GM18909 (cell line): ENCODE data around the gene ALOX5AP.
A peak's percentile ranks its signal among the peaks of the same experiment; 100 is the strongest.
"Not testable (repeated sequence)": the region's sequence is repeated elsewhere in the genome, so short reads cannot be mapped to it uniquely, and the experiment has no call there.

Source experiments
- ATAC-seq: cut with Tn5 transposase; IDR thresholded peaks from one replicate; pipeline ENCODE4 v1.9.1; 2021; ENCODE audit warnings: mild to moderate bottlenecking; ENCODE audit not compliant: unreplicated experiment, poor library complexity

Gene ALOX5AP

DNA sequence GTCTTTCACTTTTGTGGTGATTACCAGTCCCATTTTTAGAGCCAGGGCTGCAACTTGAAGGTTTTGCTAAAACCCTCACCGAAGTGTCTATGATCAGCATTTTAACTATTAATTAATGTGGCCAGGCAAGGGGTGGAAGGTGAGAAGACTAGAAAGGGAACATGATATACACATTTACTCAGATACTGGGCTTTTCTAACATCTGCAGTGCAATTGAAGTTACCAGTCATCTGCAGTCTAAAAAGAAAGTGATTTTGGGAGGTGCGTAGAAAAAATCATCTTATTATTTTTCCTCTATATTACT, 481 bp downstream of the ALOX5AP start:
- ATAC-seq: no peak

DNA sequence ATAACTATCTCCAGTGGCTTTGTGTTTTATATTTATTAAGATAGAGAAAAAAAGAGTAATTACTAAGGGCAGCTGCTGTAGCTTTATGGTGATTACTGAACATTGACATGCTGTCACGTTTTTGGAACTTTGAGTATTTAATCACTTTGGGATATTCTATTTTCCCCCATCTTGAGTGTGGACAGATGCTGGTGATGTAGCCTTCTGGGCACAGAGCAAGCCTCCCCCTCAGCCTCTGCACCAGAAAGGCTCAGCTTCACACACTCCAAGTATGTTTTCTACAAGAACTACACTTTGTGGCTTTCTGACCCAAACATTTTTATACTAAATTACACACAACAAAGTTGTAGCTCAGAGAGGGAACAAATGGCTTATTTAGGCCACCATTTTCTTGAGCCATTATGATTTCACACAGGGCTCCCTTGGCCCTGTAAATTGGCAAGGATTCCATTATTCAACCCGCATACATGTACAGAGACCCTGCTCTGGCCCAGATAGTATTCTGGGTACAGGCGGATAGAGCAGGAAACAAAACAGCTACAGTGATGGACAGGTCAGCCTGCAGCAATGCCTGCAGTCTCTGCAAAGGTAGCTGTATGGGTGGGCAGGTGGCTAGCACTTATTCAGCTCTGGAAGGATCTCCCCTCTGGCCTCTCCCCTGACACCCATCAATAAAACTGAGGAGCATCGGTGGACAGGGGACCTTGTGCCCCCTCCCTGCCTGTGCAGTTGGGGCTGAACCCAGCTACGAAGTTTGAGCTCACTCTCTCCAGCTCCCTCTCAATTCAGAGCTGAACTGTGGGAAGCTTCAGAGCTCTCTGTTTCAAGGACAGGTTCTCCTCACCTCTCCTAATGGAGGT, 1.3 kb downstream of the ALOX5AP start:
- ATAC-seq: no peak

DNA sequence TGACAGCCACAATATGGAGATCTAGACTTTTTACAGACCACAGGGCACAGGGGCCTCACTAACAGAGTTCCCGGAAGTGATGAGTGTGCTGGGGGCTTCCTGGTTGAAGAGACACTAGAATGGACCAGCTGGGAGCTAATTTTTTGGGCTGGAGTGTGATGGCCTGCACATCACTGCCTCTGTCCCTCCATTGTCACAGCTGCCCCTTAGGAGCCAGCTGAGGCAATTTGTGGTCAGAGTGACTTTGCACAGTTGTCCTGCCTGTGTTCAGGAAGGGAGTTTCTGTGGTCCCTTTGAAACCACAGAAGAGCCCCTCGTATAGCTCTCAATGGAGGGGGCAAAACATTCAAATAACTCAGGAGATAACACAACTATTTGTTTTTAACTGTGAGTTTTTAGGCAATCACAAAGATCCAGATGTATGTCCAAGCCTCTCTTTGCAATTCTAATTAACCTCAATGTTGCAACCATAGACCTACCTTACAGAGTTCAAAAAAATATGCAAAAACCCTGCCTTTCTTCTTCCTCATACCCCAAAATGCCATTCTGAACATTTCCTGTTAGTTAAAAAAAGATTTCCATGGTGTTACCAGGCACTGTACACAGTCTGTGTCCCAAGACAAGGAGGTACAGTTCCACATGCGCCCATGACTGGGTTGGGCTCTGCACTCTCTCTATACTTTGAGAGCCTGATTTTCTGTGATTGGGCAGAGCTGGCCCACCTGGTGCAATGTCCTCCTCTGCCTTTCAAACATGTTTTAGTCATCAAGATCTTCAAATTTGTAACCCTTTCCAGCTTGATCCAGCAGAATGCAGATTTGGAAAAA, 2.4 kb downstream of the ALOX5AP start:
- ATAC-seq: no peak

DNA sequence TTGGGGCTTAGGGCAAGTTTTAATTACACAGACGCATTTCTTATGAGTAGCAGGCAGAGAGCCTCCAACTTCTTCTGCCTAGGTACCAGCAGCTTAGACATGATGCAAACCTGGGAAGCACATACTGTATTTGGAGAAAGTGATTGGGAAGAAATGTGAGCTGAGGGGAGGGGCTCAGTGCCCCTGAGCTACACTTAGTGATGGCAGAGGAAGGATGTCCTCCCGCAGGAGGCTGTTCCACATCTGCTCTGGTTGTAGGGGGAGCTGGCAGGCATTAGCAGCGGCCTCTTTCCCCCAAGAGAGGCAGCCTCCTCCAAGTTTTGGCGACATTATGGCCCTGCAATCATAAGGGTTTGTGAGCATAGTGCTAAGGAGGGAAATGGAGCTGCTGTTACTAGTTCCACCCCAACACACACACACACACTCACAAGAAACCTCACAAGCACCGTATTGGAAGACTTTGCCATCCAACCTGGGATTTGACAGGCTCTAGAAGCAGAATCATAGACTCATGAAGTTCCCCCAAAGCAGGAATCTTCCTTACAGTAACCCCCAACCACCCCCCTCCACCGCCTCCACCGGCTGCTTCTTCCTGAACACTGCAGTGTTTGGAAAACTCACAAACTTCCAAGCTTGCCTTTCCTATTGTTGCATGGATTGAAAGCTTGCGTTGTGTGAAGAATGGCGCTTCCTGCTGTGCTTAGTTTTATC, 3.3 kb downstream of the ALOX5AP start:
- ATAC-seq: no peak

DNA sequence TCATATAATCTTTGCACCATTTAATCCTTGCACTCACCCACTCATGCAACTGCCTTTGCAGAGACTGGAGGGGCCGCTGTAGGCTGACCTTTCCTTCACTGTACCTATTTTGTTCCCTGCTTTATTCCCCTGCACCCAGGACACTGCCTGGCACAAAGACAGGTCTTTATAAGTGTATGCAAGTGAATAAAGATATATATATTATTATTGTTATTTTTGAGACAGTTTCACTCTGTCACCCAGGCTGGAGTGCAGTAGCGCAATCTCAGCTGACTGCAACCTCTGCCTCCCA, 3.8 kb downstream of the ALOX5AP start:
- no peak for ATAC-seq

DNA sequence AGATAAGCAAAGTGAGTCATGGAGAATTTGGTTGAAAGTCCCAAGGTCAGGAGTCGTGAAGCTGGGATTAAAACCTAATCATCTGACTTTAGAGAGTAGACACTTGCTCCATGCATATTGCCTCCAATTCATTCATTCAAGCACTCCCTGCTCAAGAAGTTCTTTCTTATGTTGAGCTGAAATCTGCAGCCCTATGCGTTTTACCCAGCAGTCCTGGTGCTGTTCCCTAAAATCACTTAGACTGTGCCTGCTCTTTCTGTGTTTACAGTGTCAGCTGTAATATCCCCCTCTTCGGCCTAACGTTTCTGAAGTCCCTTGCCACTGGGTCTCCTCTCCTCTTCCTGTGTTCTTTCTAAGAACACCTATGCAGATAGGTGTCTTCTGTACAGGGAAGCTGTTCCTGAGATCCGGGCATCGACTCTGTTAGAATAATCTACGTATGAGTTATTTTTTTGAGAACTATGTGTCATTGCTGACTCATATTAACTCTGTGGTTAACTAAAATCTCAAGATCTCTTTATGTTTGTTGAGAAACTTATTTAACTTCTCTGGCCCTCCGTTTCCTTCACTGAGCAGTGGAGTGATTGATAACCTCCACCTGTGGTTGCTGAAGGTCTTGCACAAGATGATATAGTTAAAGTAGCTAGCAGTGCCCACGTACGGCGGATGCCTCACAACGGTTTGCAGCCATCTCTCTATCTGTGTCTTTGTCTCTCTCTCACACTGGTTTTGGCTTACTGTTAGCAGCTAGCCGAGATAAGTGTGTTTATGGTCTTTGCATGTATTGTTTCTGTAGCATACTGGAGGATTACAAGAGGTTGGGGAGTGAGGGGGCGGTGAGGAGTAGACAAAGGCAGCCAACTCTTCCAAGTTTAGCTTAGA, 4.7 kb downstream of the ALOX5AP start:
- ATAC-seq: peak; percentile 54

DNA sequence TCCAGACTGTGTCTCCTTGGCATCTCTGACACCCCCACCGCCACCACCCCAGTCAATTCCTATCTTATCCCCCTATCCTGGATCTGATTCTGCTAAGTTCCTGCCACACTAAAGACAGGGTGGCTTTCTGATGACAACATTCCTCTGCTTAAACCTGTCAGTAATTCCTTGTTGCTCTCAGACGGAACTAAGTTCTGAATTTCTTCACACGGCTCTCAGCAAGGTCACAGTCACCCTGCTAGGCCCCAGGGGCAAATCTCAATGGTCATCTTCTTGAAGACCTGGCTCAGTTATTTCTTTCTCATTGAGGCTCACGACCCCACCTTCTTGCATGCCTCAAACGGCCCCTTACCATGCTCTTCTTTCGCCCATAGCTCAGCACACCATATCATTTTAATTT, 7.6 kb downstream of the ALOX5AP start:
- ATAC-seq: no peak

DNA sequence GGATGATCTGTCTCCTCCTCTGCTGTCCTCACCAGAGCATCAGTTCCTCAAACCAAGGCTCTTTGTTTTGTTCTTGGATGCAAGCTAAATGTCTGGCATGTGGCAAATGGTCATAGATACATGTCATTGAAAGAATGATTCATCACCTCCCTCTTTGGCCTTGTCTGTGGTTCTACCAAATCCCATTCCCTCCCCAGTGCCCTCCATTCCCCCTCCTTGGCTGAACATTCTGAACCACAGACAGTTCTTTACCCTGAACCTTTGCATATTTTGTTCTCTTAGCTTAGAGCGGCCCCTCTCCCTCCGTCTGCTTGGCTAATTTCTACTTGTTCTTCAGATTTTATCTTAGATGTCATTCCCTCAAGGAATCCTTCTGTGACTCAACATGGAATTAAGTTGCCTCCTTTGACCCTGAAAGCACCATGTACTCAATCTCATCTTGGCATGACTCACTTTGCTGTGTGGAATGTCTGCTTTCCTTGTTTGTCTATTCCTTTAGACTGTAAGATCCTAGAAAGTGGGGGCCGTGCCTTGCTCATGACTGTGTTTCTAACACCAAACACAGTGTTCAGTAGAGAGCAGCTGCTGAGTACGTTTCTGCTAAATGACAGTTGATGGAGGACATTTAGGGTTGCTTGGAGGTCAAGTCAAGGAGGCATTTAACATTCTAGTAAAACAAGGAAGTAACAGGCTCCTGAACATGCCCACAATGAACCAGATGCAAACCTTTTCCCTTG, 8.1 kb downstream of the ALOX5AP start:
- no peak for ATAC-seq

DNA sequence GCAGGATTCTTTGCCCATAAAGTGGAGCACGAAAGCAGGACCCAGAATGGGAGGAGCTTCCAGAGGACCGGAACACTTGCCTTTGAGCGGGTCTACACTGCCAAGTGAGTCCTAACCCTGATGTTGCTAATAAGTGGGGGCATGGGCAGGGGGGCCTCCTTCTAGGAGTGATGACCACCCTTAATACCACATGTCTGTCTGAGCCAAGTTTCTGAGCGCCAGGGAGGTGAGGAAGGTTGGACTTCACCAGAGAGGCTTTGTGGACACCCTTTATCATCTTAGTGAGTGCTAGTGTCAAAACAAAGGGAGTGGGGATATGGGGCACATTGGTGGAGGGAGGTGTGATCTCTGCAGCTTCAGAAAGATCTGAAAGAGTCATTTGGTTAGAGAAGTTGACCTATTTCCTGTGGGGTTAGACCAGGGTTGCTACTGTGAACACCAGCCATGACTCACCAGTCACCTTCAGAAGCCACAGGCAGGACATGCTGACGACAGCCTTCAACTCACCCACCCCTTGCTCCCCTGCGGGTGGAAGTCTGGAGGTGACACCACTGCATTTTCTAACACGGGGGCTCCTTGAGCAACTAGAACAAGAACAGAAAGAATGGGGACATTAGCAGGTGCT, 8.8 kb downstream of the ALOX5AP start:
- ATAC-seq: peak; percentile 96

DNA sequence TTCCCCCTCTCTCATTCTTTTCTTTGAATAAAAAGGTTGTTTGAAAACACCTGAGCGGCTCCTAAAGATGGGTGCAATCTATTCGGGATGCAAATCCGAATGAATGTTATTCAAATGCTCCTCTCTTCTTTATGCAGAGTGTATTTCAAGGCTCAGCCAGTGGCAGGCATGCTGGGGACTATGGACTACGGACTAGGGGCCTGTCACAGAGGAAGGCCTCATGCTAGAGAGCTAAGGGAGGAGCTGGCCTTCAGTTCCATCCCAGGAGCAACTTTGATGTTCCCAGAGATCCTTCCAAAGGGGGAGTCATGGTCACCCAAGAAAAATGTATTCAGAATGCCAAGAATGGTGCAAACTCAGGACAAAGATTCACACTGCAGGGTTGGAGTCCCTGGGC, 9.3 kb downstream of the ALOX5AP start:
- ATAC-seq: no peak

DNA sequence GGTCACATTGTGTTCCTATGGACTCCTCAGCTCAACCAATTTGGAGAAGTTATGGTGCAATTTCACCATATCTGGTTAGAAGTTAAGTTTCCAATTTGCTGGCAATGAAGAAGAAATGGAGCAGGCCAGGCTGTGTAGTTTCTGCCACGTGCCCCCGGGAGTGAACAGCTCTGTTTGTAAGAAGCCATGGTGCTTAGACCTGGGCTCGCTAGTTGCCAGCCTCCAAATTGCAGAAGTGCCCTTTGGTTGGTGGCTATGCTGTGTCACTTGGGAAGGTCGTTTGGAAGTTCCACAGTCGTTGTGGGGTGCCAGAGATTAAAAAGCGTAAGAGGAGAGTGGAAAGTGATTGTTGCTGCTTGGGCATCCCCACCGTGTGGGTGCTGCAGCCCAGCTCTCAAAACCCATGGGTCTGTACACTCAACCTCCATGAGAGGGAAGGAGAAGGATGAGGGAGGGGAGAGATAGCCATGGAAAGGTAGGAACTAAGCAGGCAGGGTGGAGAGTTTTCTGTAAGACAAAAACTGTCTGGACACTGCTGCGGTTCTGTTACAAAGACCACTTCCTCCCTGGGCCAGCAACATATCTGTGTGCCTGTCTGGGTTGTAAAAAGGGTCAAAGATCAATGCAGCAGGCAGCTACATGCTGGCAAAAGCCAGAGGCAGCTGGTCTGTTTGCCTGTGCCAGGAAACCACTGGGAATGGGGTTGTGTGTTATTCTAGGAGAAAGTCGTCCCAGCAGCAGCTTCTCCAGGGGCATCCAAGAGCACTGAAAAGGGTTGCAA, 10.8 kb downstream of the ALOX5AP start:
- no peak for ATAC-seq

DNA sequence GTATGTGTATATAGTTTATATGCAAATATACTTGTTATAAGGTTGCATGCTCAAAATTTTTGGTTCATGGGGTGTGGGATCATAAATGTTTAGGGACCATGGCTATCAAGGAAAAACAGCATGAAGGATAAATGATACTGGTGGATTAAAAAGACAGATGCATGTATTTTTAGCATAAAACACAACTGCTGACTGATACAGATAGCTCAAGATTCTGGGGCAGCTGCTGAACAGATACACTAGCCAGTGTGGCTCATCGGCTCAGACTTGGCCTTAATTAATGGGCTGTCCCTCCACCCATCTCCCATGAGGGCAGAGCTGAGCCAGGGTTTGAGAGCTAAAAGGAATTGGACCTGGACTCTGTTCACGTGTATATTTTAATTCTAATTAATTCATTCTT, 11.4 kb downstream of the ALOX5AP start:
- no peak for ATAC-seq

DNA sequence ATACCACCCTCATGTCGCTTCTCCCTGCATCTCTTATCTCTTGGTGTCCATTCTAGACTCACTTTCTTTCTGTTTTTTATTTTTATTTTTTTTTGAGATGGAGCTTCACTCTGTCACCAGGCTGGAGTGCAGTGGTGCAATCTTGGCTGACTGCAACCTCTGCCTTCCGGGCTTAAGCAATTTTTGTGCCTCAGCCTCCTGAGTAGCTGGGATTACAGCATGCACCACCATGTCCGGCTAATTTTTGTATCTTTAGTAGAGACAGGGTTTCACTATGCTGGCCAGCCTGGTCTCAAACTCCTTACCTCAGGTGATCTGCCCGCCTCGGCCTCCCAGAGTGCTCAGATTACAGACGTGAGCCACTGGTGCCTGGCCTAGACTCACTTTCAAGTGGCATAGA, 12.5 kb downstream of the ALOX5AP start:
- not testable (repeated sequence) for ATAC-seq

DNA sequence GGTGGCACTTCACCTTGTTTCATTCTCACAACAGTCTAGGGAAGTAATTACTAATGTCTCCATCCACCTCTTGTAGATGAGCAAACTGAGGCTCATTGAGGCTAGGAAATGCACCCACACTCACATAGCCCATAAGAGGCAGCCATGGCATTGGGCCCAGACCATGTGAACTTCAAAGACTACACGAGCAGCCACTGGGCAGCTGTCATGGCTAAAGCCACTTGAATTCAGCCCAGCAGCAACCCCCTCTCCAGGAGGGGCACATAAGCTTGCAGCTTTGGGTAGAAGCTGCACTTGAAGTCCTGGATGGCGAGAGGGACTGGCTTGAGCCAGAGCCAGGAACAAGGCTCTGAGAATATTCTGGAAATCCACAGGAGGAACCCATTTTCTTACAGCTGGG, 13.4 kb downstream of the ALOX5AP start:
- ATAC-seq: no peak

DNA sequence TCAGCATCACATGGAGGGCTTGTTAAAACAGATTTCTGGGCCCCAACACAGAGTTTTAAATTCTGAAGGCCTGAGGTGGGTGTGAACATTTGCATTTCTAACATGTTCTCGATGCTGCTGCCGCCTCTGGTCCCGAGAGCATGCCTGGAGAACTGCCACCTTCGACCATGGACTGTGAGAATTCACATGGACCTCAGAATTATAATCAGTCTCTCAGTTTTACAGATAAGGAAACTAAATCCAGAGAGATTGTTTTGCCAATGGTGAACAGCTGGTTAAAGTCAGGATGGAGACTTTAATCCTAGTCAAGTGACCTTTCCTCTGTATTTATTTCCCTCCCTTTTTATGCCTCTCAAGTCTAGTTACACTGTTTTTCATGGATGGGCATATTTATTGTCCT, 14.7 kb downstream of the ALOX5AP start:
- no peak for ATAC-seq

DNA sequence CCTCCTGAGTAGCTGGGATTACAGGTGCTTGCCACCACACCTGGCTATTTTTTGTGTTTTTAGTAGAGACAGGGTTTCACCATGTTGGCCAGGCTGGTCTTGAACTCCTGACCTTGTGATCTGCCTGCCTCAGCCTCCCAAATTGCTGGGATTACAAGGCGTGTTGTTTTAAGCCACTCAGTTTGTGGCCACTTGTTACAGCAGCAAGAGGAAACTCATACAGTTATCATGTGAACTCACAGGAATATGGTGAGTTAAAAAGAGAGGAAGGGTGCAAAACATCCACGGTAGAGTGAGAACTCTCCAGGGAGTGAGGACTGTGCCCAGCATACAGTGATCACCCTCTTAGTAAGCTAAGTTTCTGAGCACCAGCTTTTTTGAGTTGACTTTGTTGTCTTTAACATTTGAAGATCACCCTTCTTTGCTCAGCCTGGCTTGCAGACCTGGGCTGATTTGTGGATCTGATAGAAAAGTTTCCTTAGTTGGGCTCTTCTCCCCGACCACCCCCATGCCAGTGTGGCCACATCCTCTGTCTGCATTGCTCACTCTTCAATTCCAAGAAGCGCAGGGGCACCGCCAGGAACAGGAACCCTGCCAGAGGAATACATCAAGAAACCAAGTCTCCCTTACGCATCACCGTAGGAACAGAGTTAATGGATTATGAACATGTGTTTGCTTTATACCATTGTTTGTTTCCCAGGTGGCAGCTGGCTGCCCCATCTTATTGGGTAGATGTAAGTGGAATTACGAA, 16.0 kb downstream of the ALOX5AP start:
- no peak for ATAC-seq

DNA sequence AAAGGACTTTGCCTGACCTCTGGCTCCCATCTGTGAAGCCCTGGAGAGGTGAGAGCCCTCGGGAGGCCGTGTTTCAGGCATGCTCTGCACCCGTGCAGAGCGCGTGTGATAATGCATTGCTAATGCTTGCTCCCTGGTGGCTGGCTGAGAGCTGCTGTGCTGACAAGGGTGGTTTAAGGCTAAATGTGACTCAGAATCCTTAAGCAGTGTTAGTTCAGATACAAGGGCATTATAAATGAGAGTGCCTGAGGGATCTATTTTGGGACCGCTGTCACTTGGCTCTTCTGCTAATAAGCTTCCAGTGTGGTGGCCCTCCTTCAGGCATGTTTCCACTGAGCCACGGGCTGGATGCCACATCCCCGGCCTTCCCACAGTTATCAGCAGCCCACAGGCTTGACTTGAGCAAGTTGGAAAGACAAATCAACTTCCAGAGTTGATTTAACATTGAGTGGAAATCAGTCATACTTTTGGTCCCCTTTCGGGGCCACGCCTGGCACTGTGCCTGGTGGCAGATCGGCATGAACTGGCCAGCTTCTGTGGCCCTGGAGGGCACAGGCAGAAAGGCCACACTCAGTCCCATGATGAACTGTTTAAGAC, 17.0 kb downstream of the ALOX5AP start:
- ATAC-seq: no peak
